ENCODE data around the gene SRRD.

- TF ChIP-seq POLR2A (IDR thresholded peaks at IDR 0.05; ENCODE audit: low read depth, low read length) (no peak), POLR2AphosphoS5 (IDR thresholded peaks at IDR 0.05; ENCODE audit: low read depth, low read length) (no peak), TAF1 (IDR thresholded peaks at IDR 0.05; ENCODE audit: borderline replicate concordance, low read depth, low read length) (no peak)
Observed at GRCh38 chr22:26445577-26446275, 38.0 kb upstream of the SRRD start.
